C4-2B (cell line): ENCODE data around the gene BAHD1.

Source experiments
- H3K27ac ChIP-seq: fragments of 450-650 bp; 2 replicates; pipeline ENCODE4 v1.5.1; 2017
- CTCF ChIP-seq: fragments of 450-650 bp; conservative IDR thresholded peaks from 2 replicates; pipeline ENCODE4 v1.5.1; 2017; ENCODE audit warnings: mild to moderate bottlenecking
- ZFX ChIP-seq: fragments of 450-650 bp; IDR thresholded peaks from 2 replicates; pipeline ENCODE4 v1.6.1; 2017

Gene BAHD1

GRCh38 chr15:40416056-40416455, 24.7 kb upstream of the BAHD1 start:
- TF ChIP-seq ZFX: no peak
- H3K27ac ChIP-seq: no peak overlapping the region

GRCh38 chr15:40418126-40418525, 22.6 kb upstream of the BAHD1 start:
- TF ChIP-seq ZFX: no peak
- TF ChIP-seq CTCF: no peak

GRCh38 chr15:40420071-40420713, 20.6 kb upstream of the BAHD1 start:
- TF ChIP-seq CTCF (no peak), ZFX (0 out of 2 replicates have a peak, but pooled peaks have one; percentile 17)
- peak overlapping the region; percentile 89 for H3K27ac ChIP-seq

More at GRCh38 chr15:40418126-40418525, 22.6 kb upstream of the BAHD1 start:
- peak overlapping the region; percentile 89; the same call in 1 of the 2 replicates for H3K27ac ChIP-seq

- peak overlapping the region; percentile 89 for H3K27ac ChIP-seq
- TF ChIP-seq ZFX (no peak), CTCF (no peak)
Measured at GRCh38 chr15:40420793-40421192, 20.0 kb upstream of the BAHD1 start.

GRCh38 chr15:40421246-40422157, 19.3 kb upstream of the BAHD1 start:
- no peak for TF ChIP-seq ZFX
- TF ChIP-seq CTCF: peak; percentile 99
- peak overlapping the region; percentile 89 for H3K27ac ChIP-seq

- no peak for TF ChIP-seq CTCF
- TF ChIP-seq ZFX: no peak
- no peak overlapping the region for H3K27ac ChIP-seq
Measured at GRCh38 chr15:40424483-40425115, 16.2 kb upstream of the BAHD1 start.

GRCh38 chr15:40425681-40426080, 15.1 kb upstream of the BAHD1 start:
- no peak overlapping the region for H3K27ac ChIP-seq
- TF ChIP-seq ZFX (no peak), CTCF (no peak)
